COR-L47 (cell line): Measurements from ENCODE around the gene MINDY4.

ENCODE experiments used
- DNase-seq: peaks from one replicate; lab custom pipeline; 2025; lab: John Stamatoyannopoulos, UW

The MINDY4 gene

GRCh38 chr7:30852744-30853288 is 81.6 kb downstream of the MINDY4 start:
- DNase-seq = no peak

- DNase-seq = no peak
These were observed 82.4 kb downstream of the MINDY4 start for GRCh38 chr7:30853576-30853975.

- DNase-seq = no peak
These were observed 84.7 kb downstream of the MINDY4 start for GRCh38 chr7:30855936-30856335.

- DNase-seq = no peak
These were observed 87.4 kb downstream of the MINDY4 start for GRCh38 chr7:30858576-30858975.

- DNase-seq = no peak
These were observed 88.2 kb downstream of the MINDY4 start for GRCh38 chr7:30859202-30859939.

GRCh38 chr7:30859940-30860496 is 88.8 kb downstream of the MINDY4 start:
- no peak for DNase-seq

GRCh38 chr7:30861612-30862011 is 90.4 kb downstream of the MINDY4 start:
- DNase-seq = no peak

- no peak for DNase-seq
These were observed 91.9 kb downstream of the MINDY4 start for GRCh38 chr7:30862995-30863705.

- DNase-seq = no peak
These were observed 92.5 kb downstream of the MINDY4 start for GRCh38 chr7:30863706-30864035.

GRCh38 chr7:30864101-30864500 is 92.9 kb downstream of the MINDY4 start:
- DNase-seq = no peak

- DNase-seq = no peak
These were observed 93.9 kb downstream of the MINDY4 start for GRCh38 chr7:30865076-30865475.

GRCh38 chr7:30865821-30866220 is 94.6 kb downstream of the MINDY4 start:
- DNase-seq = no peak

GRCh38 chr7:30866939-30867338 is 95.7 kb downstream of the MINDY4 start:
- DNase-seq = no peak

GRCh38 chr7:30867483-30867882 is 96.3 kb downstream of the MINDY4 start:
- DNase-seq = no peak

- peak; percentile 31 for DNase-seq
These were observed 98.8 kb downstream of the MINDY4 start for GRCh38 chr7:30869794-30870611.

- no peak for DNase-seq
These were observed 99.8 kb downstream of the MINDY4 start for GRCh38 chr7:30870821-30871518.

- DNase-seq = no peak
These were observed 100.4 kb downstream of the MINDY4 start for GRCh38 chr7:30871655-30872054.

GRCh38 chr7:30873207-30873606 is 102.0 kb downstream of the MINDY4 start:
- DNase-seq = no peak

- no peak for DNase-seq
These were observed 102.4 kb downstream of the MINDY4 start for GRCh38 chr7:30873656-30874055.

GRCh38 chr7:30874656-30875302 is 103.6 kb downstream of the MINDY4 start:
- no peak for DNase-seq
